DMS 273 treated with DMSO at 0.1 percent for 48 hours (cell line): ENCODE results near the gene SIM2.

ENCODE experiments used
- DNase-seq: peaks from one replicate; lab custom pipeline; 2025; lab: John Stamatoyannopoulos, UW

SIM2 gene

DNA sequence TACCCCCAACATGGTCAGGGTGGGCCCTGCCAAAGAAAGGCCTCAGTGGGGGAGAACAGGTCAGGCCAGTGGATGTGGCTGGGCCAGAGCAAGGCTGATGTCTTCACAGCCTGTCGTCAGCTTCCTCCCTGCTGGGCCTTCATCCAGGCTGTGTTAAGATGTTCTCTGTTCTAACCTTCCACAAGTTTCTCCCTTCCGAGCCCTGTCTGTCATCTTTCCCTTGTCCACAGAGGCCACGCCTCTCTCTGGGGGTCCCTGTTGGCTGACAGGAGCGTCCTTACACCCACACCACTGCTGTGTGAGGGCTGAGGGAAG is 36.2 kb downstream of the SIM2 start:
- no peak for DNase-seq

GRCh38 chr21:36735724-36736320 is 36.9 kb downstream of the SIM2 start:
- no peak for DNase-seq

GRCh38 chr21:36738489-36739126 is 39.7 kb downstream of the SIM2 start:
- no peak for DNase-seq

GRCh38 chr21:36741506-36741905 is 42.6 kb downstream of the SIM2 start:
- DNase-seq: no peak

- DNase-seq: no peak
Observed at GRCh38 chr21:36743008-36743407, 44.1 kb downstream of the SIM2 start.

DNA sequence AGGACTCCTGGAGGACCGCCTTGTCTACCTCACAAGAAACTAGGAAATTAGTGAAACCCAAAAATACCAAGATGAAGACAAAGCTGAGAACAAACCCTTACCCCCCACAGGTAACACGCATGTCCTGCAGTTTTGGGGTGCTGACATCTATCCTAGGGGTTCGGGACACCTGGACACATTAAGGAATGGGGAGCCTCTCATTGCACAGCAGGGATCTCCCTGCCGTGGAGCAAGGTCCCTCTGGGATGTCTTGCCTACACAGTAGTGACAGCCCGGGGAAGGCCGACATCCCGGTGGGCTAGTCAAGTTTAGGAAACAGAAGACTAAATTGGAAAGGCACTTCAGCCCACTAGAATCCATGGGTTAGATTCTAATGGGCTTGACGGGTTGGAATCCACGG is 44.5 kb downstream of the SIM2 start:
- no peak for DNase-seq

GRCh38 chr21:36744190-36744559 is 45.3 kb downstream of the SIM2 start:
- DNase-seq: no peak

DNA sequence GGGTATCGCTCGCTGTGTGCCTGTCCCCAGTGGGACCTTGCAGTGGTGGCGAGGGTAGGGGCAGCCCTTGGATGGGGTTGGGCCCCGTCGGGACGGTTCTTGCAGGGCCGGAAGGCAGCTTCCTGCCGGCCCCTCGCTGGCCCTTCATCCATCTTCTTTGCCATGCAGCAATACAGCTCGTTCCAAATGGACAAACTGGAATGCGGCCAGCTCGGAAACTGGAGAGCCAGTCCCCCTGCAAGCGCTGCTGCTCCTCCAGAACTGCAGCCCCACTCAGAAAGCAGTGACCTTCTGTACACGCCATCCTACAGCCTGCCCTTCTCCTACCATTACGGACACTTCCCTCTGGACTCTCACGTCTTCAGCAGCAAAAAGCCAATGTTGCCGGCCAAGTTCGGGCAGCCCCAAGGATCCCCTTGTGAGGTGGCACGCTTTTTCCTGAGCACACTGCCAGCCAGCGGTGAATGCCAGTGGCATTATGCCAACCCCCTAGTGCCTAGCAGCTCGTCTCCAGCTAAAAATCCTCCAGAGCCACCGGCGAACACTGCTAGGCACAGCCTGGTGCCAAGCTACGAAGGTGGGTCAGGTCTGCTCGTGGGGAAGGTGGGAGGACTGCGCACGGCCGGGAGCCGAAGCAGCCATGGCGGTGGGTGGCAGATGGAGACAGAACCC is 45.8 kb downstream of the SIM2 start:
- no peak for DNase-seq

- no peak for DNase-seq
Observed at GRCh38 chr21:36745459-36745858, 46.5 kb downstream of the SIM2 start.

GRCh38 chr21:36747041-36747814 is 48.3 kb downstream of the SIM2 start:
- DNase-seq: no peak

- peak; percentile 15 for DNase-seq
Observed at GRCh38 chr21:36747815-36748383, 49.0 kb downstream of the SIM2 start.

DNA sequence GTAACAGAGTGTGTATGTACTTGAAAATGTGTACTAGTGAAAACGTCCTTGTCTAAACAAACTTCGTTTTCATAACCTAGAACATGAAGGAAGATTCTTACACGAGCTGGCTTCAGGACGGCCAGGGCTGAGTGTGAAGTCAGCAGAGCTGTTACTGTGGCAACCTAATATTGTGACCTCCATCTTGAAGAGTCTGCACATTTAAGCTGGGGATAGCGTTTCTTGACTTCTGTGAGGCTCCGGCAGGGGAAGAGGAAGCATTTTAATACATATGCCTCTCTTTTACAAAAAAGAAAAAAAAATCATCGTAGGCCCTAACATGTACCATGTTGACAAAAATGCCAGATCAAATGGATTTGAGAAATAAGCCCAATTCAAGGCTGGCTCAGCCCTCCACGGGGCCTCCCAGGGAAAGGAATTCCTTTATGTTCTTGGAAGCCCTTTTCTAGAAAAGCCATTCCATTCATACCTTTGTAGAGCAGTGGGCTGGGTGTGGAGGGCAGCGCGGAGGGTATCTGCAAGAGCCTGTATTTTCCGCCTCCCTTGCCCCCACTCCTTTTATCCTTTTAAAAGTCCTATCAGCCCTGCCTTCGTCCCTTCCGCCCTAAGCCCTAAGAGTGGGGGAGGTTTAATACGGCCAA is 51.1 kb downstream of the SIM2 start:
- DNase-seq: no peak

- DNase-seq: no peak
Observed at GRCh38 chr21:36750576-36750959, 51.7 kb downstream of the SIM2 start.

DNA sequence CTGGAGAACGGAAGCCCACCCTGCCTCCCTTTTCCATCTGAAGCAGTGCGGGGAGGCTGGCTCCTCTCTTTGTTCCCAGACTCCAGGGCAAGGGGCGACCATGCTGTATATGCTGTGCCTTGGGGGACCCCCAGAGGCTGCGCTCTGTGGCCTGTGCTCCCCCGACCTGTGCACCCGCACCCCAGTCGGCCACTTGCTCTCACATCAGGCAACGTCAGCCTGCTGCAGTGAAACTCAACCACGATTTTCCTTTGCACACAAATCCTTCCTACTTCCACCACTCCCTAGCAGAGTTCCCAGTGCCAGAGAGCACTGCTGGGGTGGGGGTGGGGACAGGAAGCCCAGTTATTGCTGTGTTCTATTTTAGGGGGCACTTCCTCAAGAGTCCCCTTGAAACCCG is 52.5 kb downstream of the SIM2 start:
- DNase-seq: no peak

GRCh38 chr21:36753556-36753955 is 54.6 kb downstream of the SIM2 start:
- no peak for DNase-seq

DNA sequence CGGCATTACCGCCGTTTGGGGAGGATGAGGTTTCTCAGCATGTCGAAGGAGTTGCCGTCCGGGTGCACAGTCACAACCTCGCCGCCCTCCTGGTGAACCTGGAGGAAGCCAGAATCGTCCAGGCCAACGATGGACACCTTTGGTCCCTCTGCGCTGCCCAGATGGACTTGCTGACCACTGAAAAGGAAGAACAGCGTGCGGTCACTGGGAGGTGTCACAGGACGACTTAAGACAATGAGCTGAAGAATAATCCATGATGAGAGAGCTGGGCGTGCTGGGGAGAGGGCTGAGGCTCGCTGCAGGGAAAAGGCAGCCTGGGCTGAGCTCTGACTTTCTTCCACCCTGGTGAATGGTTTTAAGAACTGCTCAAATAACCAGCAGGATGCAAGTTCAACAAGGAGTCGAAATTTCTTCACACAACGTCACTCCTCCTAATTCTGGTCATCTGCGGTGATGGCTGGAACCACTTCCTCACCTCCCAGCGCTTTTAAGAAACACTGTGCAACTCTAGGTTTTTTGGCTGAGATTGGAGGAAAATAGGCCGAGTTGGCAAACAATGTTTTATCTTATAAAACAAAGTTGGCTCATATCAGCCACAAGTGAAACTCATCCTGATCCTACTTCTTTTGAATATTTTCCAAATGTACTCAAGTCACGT is 55.5 kb downstream of the SIM2 start:
- no peak for DNase-seq

- no peak for DNase-seq
Observed at GRCh38 chr21:36756527-36756926, 57.6 kb downstream of the SIM2 start.

- no peak for DNase-seq
Observed at GRCh38 chr21:36757196-36757595, 58.3 kb downstream of the SIM2 start.

- DNase-seq: no peak
Observed at GRCh38 chr21:36759348-36760083, 60.6 kb downstream of the SIM2 start.

- no peak for DNase-seq
Observed at GRCh38 chr21:36761685-36762084, 62.8 kb downstream of the SIM2 start.

- no peak for DNase-seq
Observed at GRCh38 chr21:36762642-36763041, 63.7 kb downstream of the SIM2 start.
